T-cell (primary cell): ENCODE results near the gene SOSTDC1. TPM values are rescaled to one million over a fixed set of nuclear protein-coding genes. Genes with fewer than 3 reads are reported as not detected.

Experiments used
- ATAC-seq, 4 experiments: fragments of 200-7000 bp in 3 of 4; fragments of 150-1000 bp in 1 of 4; cut with Tn5 transposase; replicated peaks in 1 of 4; 1 replicate in 3 of 4; 2 replicates in 1 of 4; pipeline ENCODE4 v1.10.0; 2021; ENCODE audit warnings: moderate library complexity in 3 of 4, mild to moderate bottlenecking in 2 of 4, moderate number of reproducible peaks in 1 of 4
- CTCF ChIA-PET, 2 donors: fragments of 300-600 bp; sonication (Branson Sonifier 250); formaldehyde crosslinking; loops; one replicate each; lab custom pipeline; 2022; ENCODE audit warnings: antibody characterized with exemption in 2 of 2; lab: Charles Lee
- POLR2A ChIA-PET, 2 donors: fragments of 300-600 bp; sonication (Branson Sonifier 250); formaldehyde crosslinking; loops; one replicate each; lab custom pipeline; 2022; ENCODE audit warnings: antibody characterized with exemption in 2 of 2; lab: Charles Lee
- DNase-seq, 35 experiments: peaks; one replicate each; pipeline versions ENCODE4 v3.0.0 to v3.0.0-alpha.2; 2013 to 2023
- H3K27ac ChIP-seq: one replicate; pipeline ENCODE4 v1.5.1; 2013; ENCODE audit warnings: low read length
- H3K27me3 ChIP-seq, 2 experiments: replicated peaks in 1 of 2; 1 replicate in 1 of 2; 2 replicates in 1 of 2; pipeline versions ENCODE4 v1.6.1 to v1.7.0; 2013; ENCODE audit warnings: low read length in 1 of 2, mixed read lengths in 1 of 2; ENCODE audit not compliant: control insufficient read depth in 2 of 2, insufficient read depth in 2 of 2; ENCODE audit errors: extremely low read depth in 1 of 2
- H3K36me3 ChIP-seq, 2 donors: 1 replicate in 1 of 2; 2 replicates in 1 of 2; pipeline versions ENCODE4 v1.6.1 to v1.7.0; 2013; ENCODE audit warnings: low read length in 1 of 2; ENCODE audit not compliant: control insufficient read depth in 2 of 2, insufficient read depth in 1 of 2; ENCODE audit errors: extremely low read depth in 1 of 2
- H3K4me1 ChIP-seq, 2 experiments: 1 replicate in 1 of 2; 2 replicates in 1 of 2; pipeline versions ENCODE4 v1.6.1 to v1.7.0; 2013; ENCODE audit warnings: low read length in 2 of 2, mixed read lengths in 1 of 2; ENCODE audit not compliant: insufficient read depth in 2 of 2, control insufficient read depth in 1 of 2; ENCODE audit errors: extremely low read depth in 1 of 2
- H3K4me3 ChIP-seq, 2 donors: 1 replicate in 1 of 2; 2 replicates in 1 of 2; pipeline versions ENCODE4 v1.5.1 to v1.7.0; 2013; ENCODE audit warnings: mild to moderate bottlenecking in 2 of 2, low read length in 1 of 2, moderate library complexity in 1 of 2; ENCODE audit not compliant: control insufficient read depth in 1 of 2; ENCODE audit errors: extremely low read depth in 1 of 2
- H3K9me3 ChIP-seq: 2 replicates; pipeline ENCODE4 v1.7.0; 2013
- H3K27ac Mint-ChIP-seq, 2 donors: one replicate each; pipeline ENCODE4 v1.8.0; 2020 to 2021; ENCODE audit warnings: mild to moderate bottlenecking in 2 of 2, mixed read lengths in 2 of 2
- H3K27me3 Mint-ChIP-seq, 2 donors: one replicate each; pipeline ENCODE4 v1.8.0; 2021 to 2022; ENCODE audit warnings: mixed read lengths in 2 of 2
- H3K36me3 Mint-ChIP-seq: one replicate; pipeline ENCODE4 v1.8.0; 2021; ENCODE audit warnings: mixed read lengths
- H3K4me1 Mint-ChIP-seq, 3 donors: one replicate each; pipeline ENCODE4 v1.8.0; 2020 to 2022; ENCODE audit warnings: mixed read lengths in 3 of 3, mild to moderate bottlenecking in 1 of 3
- H3K4me3 Mint-ChIP-seq, 3 donors: one replicate each; pipeline ENCODE4 v1.8.0; 2020 to 2022; ENCODE audit warnings: mild to moderate bottlenecking in 3 of 3, mixed read lengths in 3 of 3, moderate library complexity in 3 of 3
- H3K9me3 Mint-ChIP-seq, 3 donors: one replicate each; pipeline ENCODE4 v1.8.0; 2020 to 2022; ENCODE audit warnings: mixed read lengths in 3 of 3
- WGBS: methylation state at CpG from one replicate; pipeline ENCODE4 v1.1.5; 2013; ENCODE audit warnings: missing lambda C conversion rate; ENCODE audit not compliant: insufficient coverage; 5-methylcytosine and 5-hydroxymethylcytosine counted together
- total RNA-seq, 35 experiments: library from RNA in 6 of 35; stranded (reverse) in 6 of 35; fragments of 120-200 nt in 1 of 35; gene quantifications; one replicate each; pipeline versions ENCODE4 v1.2.1 to v1.2.4 and lab custom pipeline; 2013 to 2026

Gene SOSTDC1
- total RNA-seq, 5 donors from 2014 or later (not counting 1 experiment from before 2014, with no cell fraction given) = not detected

DNA sequence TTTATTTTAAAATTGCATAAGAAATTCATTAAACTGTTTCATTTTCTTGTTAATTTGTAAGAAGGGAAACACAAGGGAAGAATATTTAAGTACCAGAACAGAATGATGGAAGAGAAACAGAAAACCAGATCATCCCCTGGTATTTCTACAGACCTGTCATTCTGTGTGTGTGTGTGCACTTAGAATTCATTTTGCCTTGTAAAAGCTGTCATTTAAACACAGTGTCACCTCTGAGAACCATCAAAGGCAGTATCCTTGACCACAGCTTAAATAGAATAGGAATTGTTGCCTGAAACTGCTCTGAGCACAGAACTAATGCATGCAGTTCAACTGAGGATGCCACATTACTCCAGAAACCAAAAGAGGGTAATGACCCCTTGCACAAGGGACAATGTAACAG is 37.4 kb downstream of the SOSTDC1 start:
- ChIA-PET POLR2A (interaction anchor here in 1 of 2 donors (0.6 kb wide), 1 partner anchor 1197 kb away, joined by 3 read pairs; no protein-coding TSS in a partner anchor), CTCF (no interaction called here)
- DNase-seq = no peak
- no peaks in the 10 kb centered on the region for H3K36me3 ChIP-seq
- no peak overlapping the region for H3K4me3 ChIP-seq
- no peak overlapping the region for H3K27ac Mint-ChIP-seq
- H3K9me3 Mint-ChIP-seq = no peaks in the 10 kb centered on the region
- H3K27me3 ChIP-seq = no peaks in the 10 kb centered on the region
- no peaks in the 10 kb centered on the region for H3K4me1 Mint-ChIP-seq
- H3K4me3 Mint-ChIP-seq = no peak overlapping the region
- H3K36me3 Mint-ChIP-seq = no peaks in the 10 kb centered on the region
- no peaks in the 10 kb centered on the region for H3K9me3 ChIP-seq
- H3K4me1 ChIP-seq = no peaks in the 10 kb centered on the region
- H3K27me3 Mint-ChIP-seq = no peaks in the 10 kb centered on the region
- ATAC-seq = no peak
- H3K27ac ChIP-seq = no peak overlapping the region

DNA sequence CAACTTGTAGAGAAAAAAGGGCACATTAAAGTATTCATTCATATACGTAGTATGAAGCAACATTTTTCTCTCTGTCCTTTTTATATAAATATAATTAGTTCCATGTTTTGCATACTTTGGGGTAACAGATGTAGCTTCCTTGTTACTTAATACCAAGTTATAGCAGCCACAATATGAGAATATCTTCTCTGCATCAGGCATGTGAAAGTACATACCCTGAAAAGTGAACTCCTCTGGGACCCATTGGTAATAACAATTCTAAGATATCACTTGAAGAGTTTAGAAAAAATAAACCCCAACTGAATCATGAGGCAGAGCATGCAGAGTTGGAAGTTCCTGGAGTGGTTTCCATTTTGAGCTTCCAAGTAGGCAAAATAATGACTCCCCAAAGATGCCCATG is 41.8 kb downstream of the SOSTDC1 start:
- H3K4me1 Mint-ChIP-seq = peaks cover 13 to 21% (median 16%) of the 10 kb centered on the region in 3 donors
- ChIA-PET POLR2A (no interaction called here), CTCF (interaction anchor here in 1 of 2 donors (0.5 kb wide), 1 partner anchor 11 kb away, joined by 3 read pairs; no protein-coding TSS in a partner anchor)
- Histone ChIP-seq H3K4me1 (peaks cover 9 to 14% of the 10 kb centered on the region in 2 experiments), H3K36me3 (no peaks in the 10 kb centered on the region), H3K27ac (no peak overlapping the region), H3K9me3 (no peaks in the 10 kb centered on the region), H3K27me3 (no peaks in the 10 kb centered on the region), H3K4me3 (no peak overlapping the region)
- H3K4me3 Mint-ChIP-seq = no peak overlapping the region
- no peaks in the 10 kb centered on the region for H3K36me3 Mint-ChIP-seq
- H3K9me3 Mint-ChIP-seq = no peaks in the 10 kb centered on the region
- WGBS = no CpG with 5 or more reads among the region's 1 CpG
- H3K27ac Mint-ChIP-seq = no peak overlapping the region
- ATAC-seq = no peak
- peaks cover 0 to 15% of the 10 kb centered on the region in 2 donors for H3K27me3 Mint-ChIP-seq
- DNase-seq = no peak

DNA sequence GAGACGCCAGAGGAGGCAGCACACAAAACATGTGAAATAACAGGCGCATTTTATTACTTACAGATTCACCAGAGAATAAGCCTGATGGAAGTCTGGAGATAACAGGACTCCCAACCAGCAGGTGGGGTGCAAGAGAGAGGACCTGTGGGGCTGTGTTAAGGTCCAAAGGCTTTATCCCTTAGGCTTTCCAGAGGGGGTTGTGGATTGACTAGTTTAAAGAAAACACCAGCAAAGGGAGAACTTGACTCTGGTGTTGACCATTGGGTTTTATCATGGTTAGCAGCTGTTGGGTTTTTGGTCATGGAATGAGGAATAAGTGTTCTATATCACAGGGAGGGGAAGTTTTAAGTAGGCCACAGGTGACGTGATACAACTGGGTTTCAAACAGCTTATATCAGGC is 42.6 kb downstream of the SOSTDC1 start:
- Histone ChIP-seq H3K36me3 (no peaks in the 10 kb centered on the region), H3K27me3 (no peaks in the 10 kb centered on the region), H3K9me3 (no peaks in the 10 kb centered on the region), H3K27ac (no peak overlapping the region), H3K4me1 (peaks cover 11 to 14% of the 10 kb centered on the region in 2 experiments), H3K4me3 (no peak overlapping the region)
- H3K27ac Mint-ChIP-seq = no peak overlapping the region
- POLR2A ChIA-PET = no interaction called here
- H3K4me3 Mint-ChIP-seq = peak overlapping the region in 1 of 3 donors; percentile 88
- H3K36me3 Mint-ChIP-seq = no peaks in the 10 kb centered on the region
- peaks cover 0 to 20% of the 10 kb centered on the region in 2 donors for H3K27me3 Mint-ChIP-seq
- no peak for ATAC-seq
- CTCF ChIA-PET = no interaction called here
- no CpG with 5 or more reads among the region's 3 CpGs for WGBS
- H3K4me1 Mint-ChIP-seq = peaks cover 13 to 21% (median 16%) of the 10 kb centered on the region in 3 donors
- no peak for DNase-seq
- no peaks in the 10 kb centered on the region for H3K9me3 Mint-ChIP-seq

DNA sequence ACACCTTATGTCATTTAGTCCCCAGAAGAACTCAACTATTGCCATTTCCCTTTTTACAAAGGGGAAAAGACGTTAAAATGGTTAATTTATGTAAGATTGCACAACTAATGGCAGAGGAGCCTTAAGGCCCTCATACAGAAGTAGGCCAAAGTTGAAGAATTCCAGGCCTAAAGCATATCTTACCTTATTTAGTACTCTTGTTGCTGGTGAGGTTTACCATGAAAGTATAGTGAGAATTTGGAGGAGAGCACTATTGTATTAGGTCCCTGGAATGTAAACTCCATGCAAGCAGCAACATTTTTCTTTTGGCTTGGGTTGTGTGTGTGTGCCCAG is 43.5 kb downstream of the SOSTDC1 start:
- H3K4me1 ChIP-seq = peaks cover 12 to 14% of the 10 kb centered on the region in 2 experiments
- peaks cover 13 to 23% (median 16%) of the 10 kb centered on the region in 3 donors for H3K4me1 Mint-ChIP-seq
- POLR2A ChIA-PET = interaction anchor here (0.5 to 0.6 kb wide), 2 partner anchors 17 to 81 kb away, joined by 3 to 7 read pairs; no protein-coding TSS in a partner anchor
- no peak overlapping the region for H3K4me3 ChIP-seq
- H3K27me3 Mint-ChIP-seq = peaks cover 0 to 21% of the 10 kb centered on the region in 2 donors
- CTCF ChIA-PET = interaction anchor here (1.2 to 2.9 kb wide), 3 partner anchors 10 to 13 kb away, joined by 3 to 18 read pairs (median 8); no protein-coding TSS in a partner anchor
- peak overlapping the region; percentile 58 to 88 (median 66) for H3K4me3 Mint-ChIP-seq
- H3K27me3 ChIP-seq = no peaks in the 10 kb centered on the region
- no peaks in the 10 kb centered on the region for H3K9me3 Mint-ChIP-seq
- no peaks in the 10 kb centered on the region for H3K36me3 Mint-ChIP-seq
- peak overlapping the region; percentile 10 for H3K27ac ChIP-seq
- no peaks in the 10 kb centered on the region for H3K9me3 ChIP-seq
- peak overlapping the region; percentile 9 to 85 for H3K27ac Mint-ChIP-seq
- WGBS = no CpG with 5 or more reads among the region's 1 CpG
- ATAC-seq (no peak), DNase-seq (no peak)
- no peaks in the 10 kb centered on the region for H3K36me3 ChIP-seq

DNA sequence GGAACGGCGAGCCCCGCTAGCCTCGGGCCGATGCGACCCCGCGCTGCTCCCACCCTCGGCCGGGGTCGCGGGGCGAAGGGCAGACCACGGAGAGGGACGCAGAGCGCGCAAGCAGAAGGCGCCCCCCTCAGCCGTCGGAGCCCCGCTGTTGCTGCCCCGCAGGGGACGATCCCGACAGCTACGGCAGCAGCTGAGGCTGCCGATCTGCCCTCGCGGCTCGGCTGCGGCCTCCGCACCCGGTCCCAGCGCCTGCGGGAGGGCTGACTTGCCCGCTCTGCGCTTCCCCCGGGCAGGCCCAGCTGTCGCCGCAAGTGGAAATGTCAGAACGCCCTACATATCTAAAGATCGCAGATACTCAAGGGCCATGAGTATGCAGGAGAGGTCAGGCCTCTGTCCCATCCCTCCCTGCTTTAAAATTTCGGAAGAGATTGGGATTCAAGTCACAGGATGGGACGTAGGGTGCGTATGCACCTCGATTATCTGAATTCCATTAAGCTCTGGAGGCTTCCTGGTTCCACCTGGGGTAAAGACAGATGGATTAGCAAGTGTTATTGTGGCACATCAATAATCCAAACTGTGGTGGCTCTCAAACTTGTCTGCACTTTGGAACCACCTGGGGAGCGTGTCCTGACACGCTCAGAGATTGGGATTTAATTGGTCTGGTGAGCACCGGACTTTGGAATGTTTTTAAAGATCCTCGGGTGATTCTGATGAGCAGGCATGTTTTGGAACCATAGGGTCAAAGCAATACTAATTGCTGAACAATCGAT is 44.0 kb downstream of the SOSTDC1 start, which contains the start of gene CRPPA:
CRPPA (minus strand) TSS at position 206 of the 770 bp plus-strand sequence. CDS start 216 bp downstream, outside the sequence.
- ChIA-PET POLR2A (interaction anchor here (0.5 to 1.6 kb wide), 7 partner anchors 14 to 333 kb away, joined by 3 to 8 read pairs (median 4); partner anchors contain the start of gene BZW2 (in 1 of the 2)), CTCF (interaction anchor here (1.0 to 2.9 kb wide), 9 partner anchors 10 to 876 kb away, joined by 3 to 18 read pairs (median 6); partner anchors contain the start of gene AHR (in 1 of the 2))
- Mint-ChIP-seq H3K36me3 (no peaks in the 10 kb centered on the region), H3K27ac (peak within 1 kb of the TSS; percentile 70 to 90), H3K4me1 (peaks cover 13 to 25% (median 16%) of the 10 kb centered on the region in 3 donors), H3K27me3 (peaks cover 0 to 21% of the 10 kb centered on the region in 2 donors), H3K4me3 (peak within 1 kb of the TSS; percentile 77 to 88 (median 88)), H3K9me3 (no peaks in the 10 kb centered on the region)
- Histone ChIP-seq H3K4me3 (peak within 1 kb of the TSS; percentile 75 to 78), H3K4me1 (peaks cover 12 to 14% of the 10 kb centered on the region in 2 experiments), H3K9me3 (no peaks in the 10 kb centered on the region), H3K36me3 (no peaks in the 10 kb centered on the region), H3K27ac (peak within 1 kb of the TSS; percentile 92), H3K27me3 (no peaks in the 10 kb centered on the region)
- WGBS = 8% methylated on average over 47 of the region's 50 CpGs
- DNase-seq (peak in 24 of 35 experiments; percentile 9 to 58 (median 27)), ATAC-seq (peak; percentile 25 to 50 (median 43))

DNA sequence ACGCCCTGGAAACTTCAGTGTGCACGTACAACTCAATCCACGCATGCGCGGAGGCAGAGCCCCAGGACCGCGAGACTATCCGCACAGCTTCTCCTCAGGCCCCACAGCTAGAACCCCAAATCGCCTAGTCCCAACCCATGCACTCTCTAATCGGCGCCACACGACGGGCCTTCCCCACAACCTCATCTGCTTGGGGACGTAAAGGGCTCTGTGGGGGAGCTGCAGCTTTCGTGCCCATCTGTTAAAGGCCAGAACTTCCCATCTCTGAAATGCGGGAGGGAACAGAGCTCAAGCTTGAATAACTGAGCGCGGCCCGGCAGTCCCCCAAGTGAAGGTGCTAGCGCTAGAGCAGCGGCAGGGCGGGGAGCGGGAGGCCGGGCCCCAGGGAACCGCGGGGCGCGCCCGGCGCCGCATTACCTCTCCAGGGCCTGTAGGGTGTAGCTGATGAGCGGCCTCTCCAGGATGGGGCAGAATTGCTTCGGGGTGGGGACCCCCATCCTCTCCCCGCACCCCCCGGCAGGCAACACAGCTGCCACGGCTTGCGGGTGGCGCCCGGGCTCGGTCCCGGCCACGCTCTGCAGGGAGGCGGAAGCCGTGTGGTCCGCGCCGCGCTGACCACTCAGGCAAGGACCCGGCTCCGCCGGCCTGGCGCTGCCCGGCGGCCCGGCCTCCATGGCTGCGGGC is 44.7 kb downstream of the SOSTDC1 start:
- peak; percentile 4 to 91 (median 79) for DNase-seq
- Histone ChIP-seq H3K27ac (peak overlapping the region; percentile 92), H3K9me3 (no peaks in the 10 kb centered on the region), H3K4me3 (peak overlapping the region; percentile 75 to 78), H3K36me3 (no peaks in the 10 kb centered on the region), H3K4me1 (peaks cover 12 to 14% of the 10 kb centered on the region in 2 experiments), H3K27me3 (no peaks in the 10 kb centered on the region)
- Mint-ChIP-seq H3K27ac (peak overlapping the region; percentile 70 to 90), H3K9me3 (no peaks in the 10 kb centered on the region), H3K27me3 (peaks cover 0 to 21% of the 10 kb centered on the region in 2 donors), H3K36me3 (no peaks in the 10 kb centered on the region), H3K4me3 (peak overlapping the region; percentile 77 to 88 (median 88)), H3K4me1 (peaks cover 13 to 25% (median 16%) of the 10 kb centered on the region in 3 donors)
- under 1% methylated on average over 35 of the region's 56 CpGs for WGBS
- CTCF ChIA-PET = interaction anchor here (1.0 to 2.9 kb wide), 10 partner anchors 11 to 877 kb away, joined by 3 to 18 read pairs (median 5); partner anchors contain the start of gene AHR (in 1 of the 2)
- peak; percentile 89 to 92 (median 90) for ATAC-seq
- POLR2A ChIA-PET = interaction anchor here (0.6 to 1.6 kb wide), 5 partner anchors 13 to 334 kb away, joined by 3 to 8 read pairs (median 4); partner anchors contain the start of gene BZW2 (in 1 of the 2)
